K562 (cell line): ENCODE measurements around the gene CCDC85B. TPM values are rescaled to one million over a fixed set of nuclear protein-coding genes. Genes with fewer than 3 reads are reported as not detected.
A peak's percentile ranks its signal among the peaks of the same experiment; 100 is the strongest.

Experiments used
- C11orf30 ChIP-seq: fragments of 450-650 bp; IDR thresholded peaks from 2 replicates; pipeline ENCODE4 v1.6.1; 2016; ENCODE audit warnings: low read depth, mild to moderate bottlenecking
- DIDO1 ChIP-seq: fragments of 450-650 bp; IDR thresholded peaks from 2 replicates; pipeline ENCODE4 v1.6.1; 2016; ENCODE audit warnings: low read depth, missing biosample characterization, missing genetic modification characterization
- FOSL1 ChIP-seq: fragments of 200-800 bp; sonication (Bioruptor generic); conservative IDR thresholded peaks from 2 replicates; pipeline ENCODE4 v1.6.1; 2016; ENCODE audit warnings: missing genetic modification characterization, missing compliant biosample characterization
- GABPA ChIP-seq: fragments of 200-800 bp; sonication (Bioruptor generic); conservative IDR thresholded peaks from 2 replicates; pipeline ENCODE4 v1.6.1; 2016; ENCODE audit warnings: low read depth, missing genetic modification characterization, missing compliant biosample characterization
- GTF2A2 ChIP-seq: IDR thresholded peaks from 2 replicates; pipeline ENCODE4 v1.6.1; 2016; ENCODE audit warnings: mild to moderate bottlenecking, missing genetic modification characterization, missing compliant biosample characterization
- GTF2E2 ChIP-seq: fragments of 200-800 bp; sonication (Bioruptor generic); IDR thresholded peaks from 2 replicates; pipeline ENCODE4 v1.6.1; 2016; ENCODE audit warnings: missing genetic modification characterization, missing compliant biosample characterization
- HMGN3 ChIP-seq: IDR thresholded peaks from 2 replicates; pipeline ENCODE4 v1.6.1; 2011; ENCODE audit warnings: borderline replicate concordance, low read depth, mild to moderate bottlenecking, mixed read lengths, low read length; ENCODE audit not compliant: insufficient read length; ENCODE audit errors: extremely low read depth
- HNRNPK ChIP-seq: fragments of 200-400 bp; formaldehyde crosslinking; IDR thresholded peaks from one replicate; pipeline ENCODE4 v1.6.1; 2018; ENCODE audit warnings: mild to moderate bottlenecking, low read depth, low read length; ENCODE audit not compliant: poor library complexity, severe bottlenecking
- JUNB ChIP-seq: fragments of 450-650 bp; formaldehyde crosslinking; conservative IDR thresholded peaks from 2 replicates; pipeline ENCODE4 v1.4.0; 2020; ENCODE audit warnings: mild to moderate bottlenecking
- MCM5 ChIP-seq: fragments of 450-650 bp; IDR thresholded peaks from 2 replicates; pipeline ENCODE4 v1.6.1; 2016; ENCODE audit warnings: low read depth
- NEUROD1 ChIP-seq: fragments of 150-350 bp; IDR thresholded peaks from 2 replicates; pipeline ENCODE4 v1.6.1; 2014; ENCODE audit warnings: borderline replicate concordance, low read length, low read depth; ENCODE audit not compliant: partially characterized antibody
- NFE2L1 ChIP-seq: fragments of 450-650 bp; IDR thresholded peaks from 2 replicates; pipeline ENCODE4 v1.6.1; 2016; ENCODE audit warnings: missing genetic modification characterization, low read depth, mild to moderate bottlenecking, missing compliant biosample characterization, moderate library complexity, borderline replicate concordance
- PCBP2 ChIP-seq: fragments of 200-400 bp; formaldehyde crosslinking; IDR thresholded peaks from 2 replicates; pipeline ENCODE4 v1.6.1; 2018; ENCODE audit warnings: low read length, low read depth, mild to moderate bottlenecking, moderate library complexity; ENCODE audit not compliant: poor library complexity, severe bottlenecking
- POLR2B ChIP-seq: fragments of 450-650 bp; IDR thresholded peaks from 2 replicates; pipeline ENCODE4 v1.6.1; 2018; ENCODE audit warnings: low read depth; ENCODE audit not compliant: partially characterized antibody
- POLR2G ChIP-seq: fragments of 200-400 bp; formaldehyde crosslinking; IDR thresholded peaks from 2 replicates; pipeline ENCODE4 v1.6.1; 2017; ENCODE audit warnings: low read depth, mild to moderate bottlenecking, antibody characterized with exemption, low read length, moderate library complexity
- PTTG1 ChIP-seq: fragments of 450-650 bp; IDR thresholded peaks from 2 replicates; pipeline ENCODE4 v1.6.1; 2016; ENCODE audit warnings: low read depth, mild to moderate bottlenecking, missing genetic modification characterization, missing compliant biosample characterization
- SREBF2 ChIP-seq: sonication (generic); formaldehyde crosslinking; IDR thresholded peaks from 2 replicates; pipeline ENCODE4 v1.4.0; 2020; ENCODE audit warnings: mild to moderate bottlenecking, missing genetic modification reagents
- TSC22D4 ChIP-seq: fragments of 450-650 bp; IDR thresholded peaks from 2 replicates; pipeline ENCODE4 v1.6.1; 2016; ENCODE audit warnings: missing genetic modification characterization, missing biosample characterization, control low read depth
- XRCC3 ChIP-seq: fragments of 450-650 bp; IDR thresholded peaks from 2 replicates; pipeline ENCODE4 v1.6.1; 2017; ENCODE audit warnings: mild to moderate bottlenecking, moderate library complexity
- YBX1 ChIP-seq: fragments of 450-650 bp; IDR thresholded peaks from 2 replicates; pipeline ENCODE4 v1.7.1; 2016; ENCODE audit warnings: mild to moderate bottlenecking
- ZNF146 ChIP-seq: IDR thresholded peaks from one replicate; pipeline ENCODE4 v1.6.1; 2018; ENCODE audit warnings: missing compliant biosample characterization; ENCODE audit not compliant: unreplicated experiment
- ZNF785 ChIP-seq: fragments of 250-450 bp; sonication (Bioruptor Pico); IDR thresholded peaks from 2 replicates; pipeline ENCODE4 v1.4.0; 2020; ENCODE audit warnings: mild to moderate bottlenecking
- ZSCAN32 ChIP-seq: fragments of 450-650 bp; formaldehyde crosslinking; IDR thresholded peaks from 2 replicates; pipeline ENCODE4 v1.4.0; 2020; ENCODE audit warnings: mild to moderate bottlenecking, moderate library complexity
- polyA plus RNA-seq, 8 experiments: library from polyadenylated mRNA; depleted of rRNA in 4 of 8; stranded (reverse) in 5 of 8; unstranded in 3 of 8; fragments of >200 nt; fragmentation: Nextera tagmentation in 2 of 8; fragmentation: Illumina TruSeq in 1 of 8; extraction: Ambion mirVana in 2 of 8; extraction: Trizol in 1 of 8; gene quantifications; 2 replicates each; pipeline versions ENCODE4 v1.2.1 to v1.2.3, GENCODE V29; 2011 to 2014; ENCODE audit warnings: inconsistent platforms in 1 of 8, missing spikeins in 1 of 8
- total RNA-seq, 7 experiments: library from RNA; depleted of rRNA in 6 of 7; stranded (reverse); fragments of >200 nt in 6 of 7; fragmentation: Illumina TruSeq in 2 of 7; extraction: Trizol in 2 of 7; gene quantifications; 2 replicates each; pipeline versions ENCODE4 v1.2.1 to v1.2.3, GENCODE V29; 2011 to 2021; ENCODE audit warnings: low replicate concordance in 1 of 7
- TF ChIP-seq, protein P1 (sequence below): fragments of 250-450 bp; sonication (Bioruptor Pico); IDR thresholded peaks from 2 replicates; pipeline ENCODE4 v1.5.0; 2020; ENCODE audit warnings: mild to moderate bottlenecking, borderline replicate concordance
- TF ChIP-seq, protein P2 (sequence below): fragments of 250-450 bp; sonication (Bioruptor Pico); IDR thresholded peaks from 2 replicates; pipeline ENCODE4 v1.4.0; 2020; ENCODE audit warnings: mild to moderate bottlenecking
- TF ChIP-seq, protein P3 (sequence below): sonication (generic); formaldehyde crosslinking; IDR thresholded peaks from 2 replicates; pipeline ENCODE4 v1.8.0; 2022; ENCODE audit warnings: missing genetic modification reagents, mild to moderate bottlenecking, moderate library complexity, borderline replicate concordance

CCDC85B gene
- total and polyA plus RNA-seq, 9 of the 15 experiments (the other 6 are each of a cell fraction or from before 2014, with no cell fraction given) = 0.14 to 138 (median 6.2) TPM

DNA sequence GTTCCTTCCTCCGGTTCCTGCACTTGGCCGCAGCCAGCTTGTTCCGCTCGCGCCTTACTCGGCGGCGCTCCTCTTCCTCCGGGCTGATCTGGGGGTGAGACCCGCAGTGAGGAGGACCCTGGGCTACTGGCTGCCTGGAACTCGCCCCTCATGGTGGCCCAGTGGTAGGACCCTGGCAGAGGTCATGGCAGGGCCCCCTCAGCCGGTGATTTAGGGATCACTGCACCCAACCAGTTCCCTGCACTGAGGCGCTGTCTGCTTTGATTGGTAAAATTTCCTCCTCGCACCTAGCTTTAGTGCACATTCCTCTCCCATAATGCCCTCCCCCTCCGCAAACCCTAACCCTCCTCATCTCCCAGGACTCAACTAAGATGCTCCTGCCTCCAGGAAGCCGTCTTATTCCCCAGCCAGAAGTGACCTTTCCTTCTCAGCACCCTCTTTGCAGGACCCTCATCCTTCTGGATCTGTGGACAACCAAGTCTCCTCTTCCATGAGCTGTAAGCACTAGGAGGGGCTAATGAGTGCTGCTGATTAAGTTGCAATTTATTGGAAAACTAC is 3.6 kb downstream of the CCDC85B start (continued):
- TF ChIP-seq POLR2B = peak; percentile 46
- TF ChIP-seq POLR2G = peak; percentile 88
- no peak for TF ChIP-seq ZNF146 (CRISPR knock-in tag)
- no peak for TF ChIP-seq XRCC3
- no peak for TF ChIP-seq SREBF2 (CRISPR knock-in tag)
- no peak for TF ChIP-seq JUNB (CRISPR knock-in tag)
- TF ChIP-seq, protein P1, sequence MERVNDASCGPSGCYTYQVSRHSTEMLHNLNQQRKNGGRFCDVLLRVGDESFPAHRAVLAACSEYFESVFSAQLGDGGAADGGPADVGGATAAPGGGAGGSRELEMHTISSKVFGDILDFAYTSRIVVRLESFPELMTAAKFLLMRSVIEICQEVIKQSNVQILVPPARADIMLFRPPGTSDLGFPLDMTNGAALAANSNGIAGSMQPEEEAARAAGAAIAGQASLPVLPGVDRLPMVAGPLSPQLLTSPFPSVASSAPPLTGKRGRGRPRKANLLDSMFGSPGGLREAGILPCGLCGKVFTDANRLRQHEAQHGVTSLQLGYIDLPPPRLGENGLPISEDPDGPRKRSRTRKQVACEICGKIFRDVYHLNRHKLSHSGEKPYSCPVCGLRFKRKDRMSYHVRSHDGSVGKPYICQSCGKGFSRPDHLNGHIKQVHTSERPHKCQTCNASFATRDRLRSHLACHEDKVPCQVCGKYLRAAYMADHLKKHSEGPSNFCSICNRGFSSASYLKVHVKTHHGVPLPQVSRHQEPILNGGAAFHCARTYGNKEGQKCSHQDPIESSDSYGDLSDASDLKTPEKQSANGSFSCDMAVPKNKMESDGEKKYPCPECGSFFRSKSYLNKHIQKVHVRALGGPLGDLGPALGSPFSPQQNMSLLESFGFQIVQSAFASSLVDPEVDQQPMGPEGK (CRISPR knock-in tag) = no peak
- TF ChIP-seq GTF2E2 (tag) = no peak
- no peak for TF ChIP-seq DIDO1
- TF ChIP-seq MCM5 = no peak
- no peak for TF ChIP-seq NFE2L1 (tag)
- no peak for TF ChIP-seq PCBP2
- no peak for TF ChIP-seq ZNF785 (CRISPR knock-in tag)
- TF ChIP-seq HNRNPK = no peak
- no peak for TF ChIP-seq GABPA (tag)
- TF ChIP-seq TSC22D4 (tag) = no peak
- no peak for TF ChIP-seq ZSCAN32
- no peak for TF ChIP-seq YBX1
- TF ChIP-seq, protein P2, sequence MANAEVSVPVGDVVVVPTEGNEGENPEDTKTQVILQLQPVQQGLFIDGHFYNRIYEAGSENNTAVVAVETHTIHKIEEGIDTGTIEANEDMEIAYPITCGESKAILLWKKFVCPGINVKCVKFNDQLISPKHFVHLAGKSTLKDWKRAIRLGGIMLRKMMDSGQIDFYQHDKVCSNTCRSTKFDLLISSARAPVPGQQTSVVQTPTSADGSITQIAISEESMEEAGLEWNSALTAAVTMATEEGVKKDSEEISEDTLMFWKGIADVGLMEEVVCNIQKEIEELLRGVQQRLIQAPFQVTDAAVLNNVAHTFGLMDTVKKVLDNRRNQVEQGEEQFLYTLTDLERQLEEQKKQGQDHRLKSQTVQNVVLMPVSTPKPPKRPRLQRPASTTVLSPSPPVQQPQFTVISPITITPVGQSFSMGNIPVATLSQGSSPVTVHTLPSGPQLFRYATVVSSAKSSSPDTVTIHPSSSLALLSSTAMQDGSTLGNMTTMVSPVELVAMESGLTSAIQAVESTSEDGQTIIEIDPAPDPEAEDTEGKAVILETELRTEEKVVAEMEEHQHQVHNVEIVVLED (CRISPR knock-in tag) = no peak
- TF ChIP-seq GTF2A2 = no peak
- TF ChIP-seq HMGN3 = peak; percentile 31
- no peak for TF ChIP-seq FOSL1 (tag)
- no peak for TF ChIP-seq PTTG1
- TF ChIP-seq, protein P3, sequence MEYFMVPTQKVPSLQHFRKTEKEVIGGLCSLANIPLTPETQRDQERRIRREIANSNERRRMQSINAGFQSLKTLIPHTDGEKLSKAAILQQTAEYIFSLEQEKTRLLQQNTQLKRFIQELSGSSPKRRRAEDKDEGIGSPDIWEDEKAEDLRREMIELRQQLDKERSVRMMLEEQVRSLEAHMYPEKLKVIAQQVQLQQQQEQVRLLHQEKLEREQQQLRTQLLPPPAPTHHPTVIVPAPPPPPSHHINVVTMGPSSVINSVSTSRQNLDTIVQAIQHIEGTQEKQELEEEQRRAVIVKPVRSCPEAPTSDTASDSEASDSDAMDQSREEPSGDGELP (CRISPR knock-in tag) = no peak
- no peak for TF ChIP-seq C11orf30
- no peak for TF ChIP-seq NEUROD1
